ENCODE results near the gene HSD11B2.
"Not testable (repeated sequence)": the region's sequence is repeated elsewhere in the genome, so short reads cannot be mapped to it uniquely, and the experiment has no call there.

The HSD11B2 gene

GRCh38 chr16:67415421-67415820 lies 15.5 kb upstream of the HSD11B2 start:
- not testable (repeated sequence) for DNase-seq (ENCODE audit: low spot score)

- DNase-seq (ENCODE audit: low spot score) = no peak
Measured at GRCh38 chr16:67415872-67416793, 14.8 kb upstream of the HSD11B2 start, which contains the start of gene ZDHHC1. Gene ZDHHC1, minus strand, starts transcription at chr16:67416477. Its CDS starts 8,702 bp downstream, at chr16:67407775.

GRCh38 chr16:67417333-67418061 lies 13.4 kb upstream of the HSD11B2 start:
- no peak for DNase-seq (ENCODE audit: low spot score)

GRCh38 chr16:67419502-67419901 lies 11.4 kb upstream of the HSD11B2 start:
- no peak for DNase-seq (ENCODE audit: low spot score)

GRCh38 chr16:67419931-67420330 lies 11.0 kb upstream of the HSD11B2 start:
- DNase-seq (ENCODE audit: low spot score) = peak; percentile 42

- no peak for DNase-seq (ENCODE audit: low spot score)
Measured at GRCh38 chr16:67421030-67421429, 9.9 kb upstream of the HSD11B2 start.

GRCh38 chr16:67423015-67423414 lies 7.9 kb upstream of the HSD11B2 start:
- DNase-seq (ENCODE audit: low spot score) = no peak

GRCh38 chr16:67423611-67424260 lies 7.2 kb upstream of the HSD11B2 start:
- DNase-seq (ENCODE audit: low spot score) = no peak

- DNase-seq (ENCODE audit: low spot score) = no peak
Measured at GRCh38 chr16:67424261-67424615, 6.7 kb upstream of the HSD11B2 start.

GRCh38 chr16:67425061-67425460 lies 5.9 kb upstream of the HSD11B2 start:
- DNase-seq (ENCODE audit: low spot score) = no peak

GRCh38 chr16:67425580-67425979 lies 5.3 kb upstream of the HSD11B2 start:
- DNase-seq (ENCODE audit: low spot score) = no peak

GRCh38 chr16:67426022-67426421 lies 4.9 kb upstream of the HSD11B2 start:
- no peak for DNase-seq (ENCODE audit: low spot score)

- no peak for DNase-seq (ENCODE audit: low spot score)
Measured at GRCh38 chr16:67426950-67427349, 4.0 kb upstream of the HSD11B2 start.

- peak; percentile 83 for DNase-seq (ENCODE audit: low spot score)
Measured at GRCh38 chr16:67428146-67428731, 2.7 kb upstream of the HSD11B2 start.

- DNase-seq (ENCODE audit: low spot score) = no peak
Measured at GRCh38 chr16:67429053-67429798, 1.7 kb upstream of the HSD11B2 start.

GRCh38 chr16:67429799-67430503 lies 970 bp upstream of the HSD11B2 start:
- no peak for DNase-seq (ENCODE audit: low spot score)

GRCh38 chr16:67430504-67430976 lies 381 bp upstream of the HSD11B2 start:
- peak; percentile 29 for DNase-seq (ENCODE audit: low spot score)

GRCh38 chr16:67431775-67432505 lies 1.0 kb downstream of the HSD11B2 start:
- peak; percentile 61 for DNase-seq (ENCODE audit: low spot score)

GRCh38 chr16:67432506-67432890 lies 1.6 kb downstream of the HSD11B2 start:
- DNase-seq (ENCODE audit: low spot score) = no peak

Data from SK-N-DZ (cell line).